ENCODE data around the gene MRPL36. TPM values are rescaled to one million over a fixed set of nuclear protein-coding genes. Genes with fewer than 3 reads are reported as not detected.

The MRPL36 gene
- total RNA-seq, 1 experiment from 2014 or later, result 82.5 TPM

DNA sequence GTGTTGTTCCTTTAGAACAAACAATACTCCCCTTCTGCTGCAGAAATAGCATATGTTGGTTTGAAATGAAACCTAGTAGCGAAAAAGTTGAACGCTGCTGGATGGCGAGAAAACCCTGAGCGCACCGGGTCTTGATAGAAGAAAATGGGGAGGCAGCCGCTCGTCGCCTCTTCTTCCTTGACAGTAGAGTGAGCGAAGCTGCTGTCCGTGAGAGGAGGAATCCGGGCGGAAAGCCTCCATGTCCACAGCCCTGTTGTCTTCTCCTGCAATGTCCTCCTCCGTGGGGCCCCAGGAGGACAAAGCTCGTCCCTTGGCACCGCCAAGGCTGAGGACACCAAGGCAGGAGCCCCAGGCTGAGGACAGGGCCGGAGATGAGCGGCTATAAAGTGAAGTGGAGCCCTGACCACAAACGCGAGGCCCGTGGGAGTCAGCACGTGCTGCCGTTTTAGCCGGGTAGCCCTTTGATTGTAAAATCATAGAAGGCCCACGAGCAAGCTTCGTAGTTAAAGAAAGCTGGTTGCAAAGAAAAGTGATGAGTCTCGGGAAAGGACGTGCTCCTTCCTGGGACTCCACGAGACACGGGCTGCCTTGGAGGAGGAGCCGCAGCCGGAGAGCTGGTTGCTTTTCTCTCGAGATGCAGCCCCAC lies 35.6 kb downstream of the MRPL36 start:
- in situ Hi-C loops (cut with HindIII; ENCODE audit: low pct_unique_long_range_greater_than_20kb, low sequenced_read_pairs), result no loop called here
- DNase-seq (ENCODE audit: low read depth, low spot score), result no peak

DNA sequence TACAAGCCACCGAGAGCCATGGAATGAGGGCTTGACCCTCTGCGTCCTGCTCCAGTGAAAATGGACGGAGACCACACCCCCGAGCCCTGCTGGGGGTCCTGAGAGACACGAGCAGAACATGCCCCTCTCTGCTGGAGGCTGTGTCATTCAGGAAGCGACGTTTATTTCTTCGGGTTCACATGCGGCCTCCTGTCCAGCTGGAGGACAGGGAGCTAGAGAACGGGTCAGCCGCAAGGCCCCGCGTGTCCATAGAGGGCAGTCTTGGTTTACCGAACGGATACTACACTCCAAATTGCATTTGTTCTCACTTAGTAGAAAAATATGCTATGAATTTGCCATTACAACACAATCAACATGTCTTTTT lies 36.1 kb downstream of the MRPL36 start:
- DNase-seq (ENCODE audit: low read depth, low spot score), result peak; percentile 73
- in situ Hi-C loops (cut with HindIII; ENCODE audit: low pct_unique_long_range_greater_than_20kb, low sequenced_read_pairs), result no loop called here

DNA sequence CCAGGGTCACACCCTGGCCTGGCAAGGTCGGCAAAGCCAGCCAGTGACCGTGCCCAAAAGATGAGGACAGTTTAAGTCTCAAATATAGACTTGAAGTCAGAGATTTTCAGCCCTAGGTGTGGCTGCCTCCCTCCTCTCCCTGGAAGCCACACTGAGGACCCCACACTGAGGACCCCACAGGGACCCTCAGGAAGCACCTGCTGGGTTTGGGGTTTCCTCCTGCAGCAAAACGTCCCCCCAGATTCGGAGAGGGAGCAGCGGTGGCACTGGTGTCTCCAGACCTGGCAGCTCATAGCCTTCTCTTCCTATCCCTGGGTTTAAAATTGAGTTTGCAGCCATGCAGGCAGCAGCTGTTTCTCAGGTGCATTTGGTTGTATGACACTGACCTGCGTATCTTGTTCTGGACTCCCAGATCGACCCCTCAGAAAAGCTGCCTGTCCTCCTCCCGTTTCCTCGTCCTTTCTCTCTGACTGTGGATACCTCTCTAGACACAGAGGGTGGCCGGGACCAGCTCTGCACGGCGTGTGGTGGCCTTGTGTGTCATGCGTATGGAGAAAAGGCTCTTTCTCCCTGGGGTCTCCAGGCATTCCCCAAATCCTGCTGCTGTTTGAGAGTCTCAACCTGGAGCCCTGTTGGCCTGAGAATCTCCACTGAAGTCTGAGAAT lies 36.6 kb downstream of the MRPL36 start:
- DNase-seq (ENCODE audit: low read depth, low spot score), result no peak
- in situ Hi-C loops (cut with HindIII; ENCODE audit: low pct_unique_long_range_greater_than_20kb, low sequenced_read_pairs), result no loop called here

DNA sequence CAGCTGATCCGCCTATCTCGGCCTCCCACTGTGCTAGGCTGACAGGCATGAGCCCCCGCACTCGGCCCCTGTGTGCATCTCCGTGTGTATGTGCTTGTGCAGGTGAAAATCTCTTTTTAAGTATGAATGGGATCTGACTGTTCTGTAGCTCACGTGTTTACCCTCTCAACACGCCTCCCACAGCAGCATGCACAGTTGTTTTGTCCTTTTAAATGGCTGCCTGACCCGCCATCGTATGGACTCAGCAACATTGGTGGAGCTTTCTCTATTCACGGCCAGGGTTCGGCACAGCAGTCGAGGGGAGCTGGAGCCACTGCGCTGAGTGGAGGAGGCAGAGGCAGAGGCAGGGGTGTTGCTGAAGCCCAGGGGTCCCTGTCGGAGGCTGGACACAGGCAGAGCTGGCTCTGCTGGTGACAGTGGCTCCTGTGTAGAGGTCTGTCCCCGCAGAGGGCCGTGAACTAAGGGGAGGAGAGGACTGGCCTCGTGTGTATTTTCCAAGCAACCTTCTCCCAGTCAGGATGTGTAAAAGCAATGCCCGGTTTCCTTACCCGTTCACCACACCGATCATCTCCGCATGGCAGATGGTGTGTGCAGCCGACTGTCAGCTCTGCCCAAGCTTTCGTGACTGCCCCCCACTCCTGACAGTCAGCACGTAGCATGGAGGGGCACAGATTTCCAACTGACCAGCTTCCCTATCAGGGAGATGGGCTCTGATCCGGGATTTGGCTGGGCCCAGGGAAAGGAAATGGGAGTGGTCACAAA lies 37.3 kb downstream of the MRPL36 start:
- in situ Hi-C loops (cut with HindIII; ENCODE audit: low pct_unique_long_range_greater_than_20kb, low sequenced_read_pairs), result no loop called here
- DNase-seq (ENCODE audit: low read depth, low spot score), result no peak

DNA sequence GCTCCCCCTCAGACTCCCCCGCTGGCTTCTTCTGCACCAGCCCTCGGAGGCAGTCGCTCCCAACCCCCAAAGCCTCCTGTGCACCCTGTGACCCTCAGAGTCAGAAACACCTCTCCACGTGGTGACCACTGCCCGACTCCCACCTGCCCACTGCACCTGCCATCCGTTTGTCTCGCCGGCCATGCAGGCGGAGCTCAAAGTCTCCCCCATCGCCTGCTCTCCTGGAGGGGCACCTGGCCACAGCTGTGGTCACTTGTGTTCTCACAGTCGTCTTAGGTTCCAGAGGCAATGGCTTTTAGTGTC lies 38.2 kb downstream of the MRPL36 start:
- in situ Hi-C loops (cut with HindIII; ENCODE audit: low pct_unique_long_range_greater_than_20kb, low sequenced_read_pairs), result no loop called here
- no peak for DNase-seq (ENCODE audit: low read depth, low spot score)

DNA sequence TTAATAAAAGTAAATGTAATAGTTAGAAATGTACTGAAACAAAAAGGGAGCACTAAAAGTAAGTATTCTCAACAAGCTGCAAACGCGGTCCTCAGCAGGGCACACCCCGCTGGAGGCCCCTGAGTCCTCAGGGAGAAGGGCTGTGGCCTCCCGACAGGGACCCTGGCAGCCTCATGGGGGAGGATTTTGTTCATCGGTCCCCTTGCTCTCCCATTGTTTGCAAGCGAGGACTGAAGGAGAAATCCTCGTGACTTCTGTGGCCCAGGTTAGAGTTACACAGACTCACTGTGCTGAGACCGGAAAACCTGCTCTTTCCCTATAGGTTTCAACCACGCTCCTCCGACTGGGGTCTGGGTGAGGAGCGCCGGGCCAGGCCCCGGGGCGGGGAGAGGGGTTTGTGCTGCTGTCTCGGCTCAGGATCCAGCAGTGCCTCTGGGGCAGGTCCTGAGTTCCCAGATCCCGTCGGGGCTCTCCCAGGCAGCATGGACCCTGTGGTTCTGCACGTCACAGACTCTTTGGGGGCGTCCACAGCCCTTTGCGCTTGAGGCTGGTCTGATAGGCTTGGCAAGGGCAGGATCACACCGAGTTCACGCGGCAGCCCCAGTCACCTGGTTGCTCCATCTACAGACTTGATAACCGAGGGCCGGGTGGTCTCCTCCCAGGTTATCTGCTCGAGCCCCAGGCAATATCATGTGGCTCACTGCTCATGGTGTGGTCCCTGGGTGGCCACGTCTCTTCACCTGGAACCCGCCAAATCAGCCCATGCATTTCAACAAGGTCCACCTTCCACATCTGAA lies 38.8 kb downstream of the MRPL36 start:
- DNase-seq (ENCODE audit: low read depth, low spot score), result no peak
- in situ Hi-C loops (cut with HindIII; ENCODE audit: low pct_unique_long_range_greater_than_20kb, low sequenced_read_pairs), result no loop called here

DNA sequence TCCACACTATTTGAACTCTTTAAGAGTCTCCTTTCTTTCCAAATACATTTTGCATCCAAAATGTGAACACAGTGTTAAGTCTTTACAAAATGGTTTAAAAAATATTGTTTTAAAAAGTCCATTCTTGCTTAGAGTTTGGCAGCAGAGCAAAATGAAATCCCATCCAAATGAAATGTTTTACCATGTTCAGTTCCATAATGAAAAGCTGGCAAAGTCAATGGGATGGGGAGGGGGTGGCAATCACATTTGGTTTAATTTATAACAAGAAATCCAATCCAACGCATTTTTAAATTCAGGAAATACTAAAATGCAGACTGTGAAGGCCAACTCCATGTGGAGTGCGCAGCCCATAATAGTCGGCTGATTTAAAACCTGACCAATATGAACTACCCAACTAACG lies 39.4 kb downstream of the MRPL36 start:
- DNase-seq (ENCODE audit: low read depth, low spot score), result no peak
- in situ Hi-C loops (cut with HindIII; ENCODE audit: low pct_unique_long_range_greater_than_20kb, low sequenced_read_pairs), result no loop called here

DNA sequence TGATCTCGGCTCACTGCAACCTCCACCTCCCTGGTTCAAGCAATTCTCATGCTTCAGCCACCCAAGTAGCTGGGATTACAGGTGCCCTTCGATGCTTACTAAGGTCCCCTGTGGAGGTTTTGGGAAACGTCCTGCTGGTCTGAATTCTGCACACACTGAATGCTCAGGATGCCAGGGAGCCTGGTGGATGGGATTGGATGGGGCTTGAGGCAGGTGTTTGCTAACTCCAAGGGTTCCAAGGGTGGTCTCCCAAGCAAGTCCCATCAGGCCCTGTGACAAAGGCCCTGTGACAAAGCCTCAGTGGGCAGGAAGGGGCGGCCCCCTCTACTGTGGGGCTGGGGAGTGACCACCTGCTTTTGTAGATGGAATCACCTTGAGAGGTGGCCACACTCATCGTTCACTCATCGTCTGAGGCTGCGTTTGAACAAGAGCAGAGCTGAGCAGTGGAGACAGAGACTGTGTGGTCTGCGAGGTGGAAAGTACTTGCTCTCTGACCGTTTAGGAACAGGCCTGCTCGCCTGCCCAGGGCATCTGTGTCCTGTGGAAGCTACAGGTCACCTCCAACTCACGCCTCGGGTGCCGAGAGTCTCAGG lies 40.2 kb downstream of the MRPL36 start:
- in situ Hi-C loops (cut with HindIII; ENCODE audit: low pct_unique_long_range_greater_than_20kb, low sequenced_read_pairs), result no loop called here
- DNase-seq (ENCODE audit: low read depth, low spot score), result no peak

DNA sequence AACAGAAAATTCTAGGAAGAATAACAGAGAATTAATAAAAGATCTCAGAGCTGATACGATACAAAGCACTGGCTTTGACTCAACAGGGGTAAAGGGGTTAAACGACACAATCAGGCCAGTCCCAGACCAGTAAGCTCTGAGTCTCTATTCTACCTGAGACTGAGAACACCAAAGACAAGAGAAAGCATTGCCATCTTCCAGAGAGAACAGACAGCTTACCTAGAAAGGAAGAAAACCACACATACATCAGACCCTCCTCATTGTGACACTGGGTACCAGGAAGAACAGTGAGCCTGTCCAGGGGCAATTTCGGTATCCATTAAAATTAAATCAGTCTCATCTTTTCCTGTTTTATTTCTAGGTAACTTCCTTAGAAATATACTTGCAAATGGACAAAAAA lies 41.1 kb downstream of the MRPL36 start:
- in situ Hi-C loops (cut with HindIII; ENCODE audit: low pct_unique_long_range_greater_than_20kb, low sequenced_read_pairs), result no loop called here
- DNase-seq (ENCODE audit: low read depth, low spot score), result no peak

DNA sequence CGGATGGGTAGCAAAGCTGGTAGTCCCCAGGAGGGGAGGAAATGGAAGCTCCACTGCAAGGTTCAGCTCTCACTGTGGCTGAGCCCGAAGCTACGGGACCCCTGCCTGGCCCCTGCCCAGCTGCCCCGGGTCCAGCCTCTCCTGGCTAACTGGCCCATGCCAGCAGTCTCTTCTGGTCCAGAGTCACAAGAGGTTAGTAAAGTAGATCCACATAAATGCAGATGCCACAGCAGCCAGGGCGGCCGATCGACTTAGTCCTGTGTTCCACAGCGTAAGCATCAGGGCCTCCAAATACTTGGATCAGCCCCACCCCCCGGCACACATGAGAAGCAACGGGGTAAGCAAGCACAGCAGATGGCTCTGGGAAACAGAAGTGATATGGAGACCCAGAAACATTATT lies 42.1 kb downstream of the MRPL36 start:
- in situ Hi-C loops (cut with HindIII; ENCODE audit: low pct_unique_long_range_greater_than_20kb, low sequenced_read_pairs), result no loop called here
- DNase-seq (ENCODE audit: low read depth, low spot score), result no peak

DNA sequence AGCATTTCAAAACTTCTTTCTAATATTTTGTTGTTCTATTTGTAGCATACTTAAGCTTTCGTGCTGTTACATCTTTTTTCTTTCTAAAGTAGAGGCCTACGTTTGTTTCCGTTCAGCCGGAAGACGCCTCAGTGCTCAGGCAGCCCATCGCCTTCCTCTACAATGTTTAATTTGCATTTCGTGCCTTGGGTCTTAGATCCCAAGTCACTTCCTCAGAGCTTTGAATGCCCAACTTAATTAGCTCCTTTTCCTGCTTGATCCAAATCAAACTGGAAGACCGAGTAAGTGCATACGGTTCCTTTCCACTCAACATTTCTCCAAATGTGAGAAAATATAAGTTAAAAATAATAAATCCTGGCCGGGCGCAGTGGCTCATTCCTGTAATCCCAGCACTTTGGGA lies 43.2 kb downstream of the MRPL36 start:
- no peak for DNase-seq (ENCODE audit: low read depth, low spot score)
- in situ Hi-C loops (cut with HindIII; ENCODE audit: low pct_unique_long_range_greater_than_20kb, low sequenced_read_pairs), result no loop called here

DNA sequence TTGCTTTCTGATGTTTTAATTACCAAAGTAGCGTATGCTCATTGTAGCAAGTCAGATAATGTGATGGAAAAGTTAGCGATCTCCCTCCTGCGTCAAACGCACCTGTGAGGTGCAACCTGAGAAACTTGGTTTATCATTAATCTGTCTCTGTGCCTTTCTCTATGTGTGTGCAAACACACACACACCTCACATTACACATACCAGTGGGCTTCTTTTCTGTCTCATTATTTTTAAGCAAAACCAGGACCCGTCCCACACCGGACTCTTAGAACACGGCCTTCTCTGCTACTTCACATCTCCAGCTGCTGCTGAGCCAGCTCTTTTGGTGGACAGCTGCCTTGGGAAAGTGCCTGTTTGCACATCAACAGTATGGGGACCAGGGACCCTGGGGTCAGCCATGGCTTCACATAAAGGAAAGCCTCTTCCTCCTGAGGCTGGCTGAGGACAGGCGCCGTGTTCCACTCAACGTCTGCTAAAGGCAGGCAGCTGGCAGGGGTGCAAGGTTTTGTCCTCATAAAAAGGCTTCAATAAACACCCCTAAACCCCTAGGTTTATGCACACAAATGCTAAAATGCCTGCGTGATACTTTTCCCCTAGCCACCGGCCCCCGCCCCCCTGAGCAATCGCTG lies 44.2 kb downstream of the MRPL36 start:
- DNase-seq (ENCODE audit: low read depth, low spot score), result no peak
- in situ Hi-C loops (cut with HindIII; ENCODE audit: low pct_unique_long_range_greater_than_20kb, low sequenced_read_pairs), result no loop called here

DNA sequence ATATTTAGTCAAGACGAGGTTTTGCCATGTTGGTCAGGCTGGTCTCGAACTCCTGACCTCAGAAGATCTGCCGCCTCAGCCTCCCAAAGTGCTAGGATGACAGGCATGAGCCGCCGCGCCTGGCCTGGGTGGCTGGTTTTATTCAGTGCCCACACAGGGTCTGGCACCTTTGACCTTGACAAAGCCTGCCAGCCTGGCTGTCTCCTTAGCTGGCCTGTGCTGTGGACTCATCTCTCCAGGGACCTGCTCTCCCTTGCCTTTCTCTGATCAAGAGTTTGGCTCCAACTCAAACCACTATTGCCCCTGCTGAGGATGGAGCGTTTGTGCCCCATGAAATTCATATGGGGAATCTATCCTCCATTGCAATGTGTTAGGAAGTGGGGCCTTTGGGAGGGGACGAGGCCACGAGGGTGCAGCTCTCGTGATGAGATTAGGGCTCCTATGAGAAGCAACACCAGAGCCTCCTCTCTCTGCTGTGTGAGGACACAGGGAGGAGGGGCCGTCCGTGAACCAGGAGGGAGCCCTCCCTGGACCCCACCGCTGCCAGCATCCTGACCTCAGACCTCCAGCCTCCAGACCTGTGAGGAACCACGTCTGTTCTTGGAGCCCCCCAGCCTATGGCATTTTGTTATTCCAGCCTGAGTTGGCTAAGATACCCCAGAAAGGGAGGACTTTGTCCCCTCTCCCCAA lies 45.0 kb downstream of the MRPL36 start:
- DNase-seq (ENCODE audit: low read depth, low spot score), result no peak
- in situ Hi-C loops (cut with HindIII; ENCODE audit: low pct_unique_long_range_greater_than_20kb, low sequenced_read_pairs), result no loop called here

DNA sequence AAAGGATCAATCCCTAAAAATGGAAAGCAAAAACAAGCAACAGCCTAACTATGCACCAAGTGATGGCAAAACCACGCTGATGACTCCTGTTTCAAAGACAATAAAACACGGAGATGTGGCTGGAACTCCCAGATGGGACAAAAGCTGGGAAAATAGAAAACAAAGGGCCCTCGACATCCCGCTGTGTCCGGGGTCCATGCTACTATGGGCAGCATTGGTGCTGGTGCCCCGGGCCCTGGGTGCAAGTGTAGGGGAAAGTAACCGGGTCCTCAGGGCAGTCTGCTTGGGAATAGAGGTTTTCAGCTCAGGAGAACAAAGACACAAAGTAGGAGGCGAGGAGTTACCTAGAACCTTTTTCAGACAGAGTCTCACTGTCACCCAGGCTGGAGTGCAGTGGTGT lies 46.1 kb downstream of the MRPL36 start:
- DNase-seq (ENCODE audit: low read depth, low spot score), result no peak
- in situ Hi-C loops (cut with HindIII; ENCODE audit: low pct_unique_long_range_greater_than_20kb, low sequenced_read_pairs), result no loop called here

DNA sequence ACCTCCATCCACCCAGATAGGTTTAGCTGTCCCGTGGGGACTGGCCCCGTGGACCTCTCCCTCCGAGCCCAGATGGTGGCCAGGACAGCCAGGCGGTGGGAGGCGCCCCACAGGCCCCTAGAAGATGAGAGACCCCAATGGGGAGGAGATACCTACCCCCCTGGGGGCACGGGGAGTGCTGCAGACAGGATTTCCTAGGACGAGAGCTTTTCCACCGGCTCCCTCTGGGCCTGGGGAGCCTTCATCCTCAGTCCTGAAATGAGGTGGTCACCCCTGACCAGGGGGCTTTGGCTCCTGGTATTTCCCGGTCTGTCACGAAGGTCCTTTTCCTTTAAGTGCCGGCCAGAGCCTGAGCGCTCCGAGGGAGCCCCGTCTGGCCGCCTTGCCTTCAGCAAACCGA lies 46.8 kb downstream of the MRPL36 start:
- DNase-seq (ENCODE audit: low read depth, low spot score), result no peak
- in situ Hi-C loops (cut with HindIII; ENCODE audit: low pct_unique_long_range_greater_than_20kb, low sequenced_read_pairs), result no loop called here

DNA sequence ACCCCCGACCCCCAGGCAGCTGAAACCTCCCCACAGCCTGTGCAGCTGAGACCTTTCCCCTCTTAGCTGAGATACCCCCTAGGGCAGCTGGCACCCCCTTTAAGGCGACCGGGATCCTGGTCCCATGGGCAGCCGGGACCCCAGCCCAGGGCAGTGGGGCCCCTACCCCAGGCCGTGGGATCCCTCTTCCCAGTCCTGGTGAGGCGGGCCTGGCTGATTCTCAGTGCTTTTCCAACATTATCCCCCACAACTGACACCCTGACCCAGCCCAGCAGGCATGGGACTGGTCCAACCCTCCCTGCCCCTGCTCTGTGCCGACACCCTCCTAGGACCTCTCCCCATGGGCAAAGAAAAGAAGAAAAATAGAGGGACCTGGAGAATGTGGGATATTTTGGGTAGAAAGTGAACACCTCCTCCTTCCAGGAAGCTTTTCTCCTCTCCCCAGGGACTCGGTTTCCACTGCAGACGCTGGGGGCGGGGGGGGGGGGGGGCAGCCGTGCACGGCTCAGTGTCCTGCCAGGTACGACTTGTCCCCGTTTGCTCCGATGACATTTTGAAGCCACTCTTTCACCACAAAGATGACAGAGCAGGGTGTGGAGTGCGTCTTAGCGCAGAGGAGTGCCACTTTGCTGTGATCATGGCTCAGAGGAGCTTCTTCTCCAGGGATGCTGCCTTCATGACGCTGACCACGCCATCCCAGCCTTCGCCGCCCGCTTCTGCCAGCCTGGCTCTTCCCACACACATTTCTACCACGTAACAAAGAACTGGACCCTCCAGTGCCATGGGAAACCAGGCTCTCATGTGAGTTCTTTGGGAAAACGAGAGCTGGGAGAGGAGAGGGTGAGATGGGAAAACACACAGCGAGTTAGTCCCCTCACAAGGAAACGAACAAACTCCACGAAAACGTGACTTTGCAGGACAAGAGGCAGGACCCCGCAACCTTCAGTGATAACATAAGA lies 47.5 kb downstream of the MRPL36 start:
- DNase-seq (ENCODE audit: low read depth, low spot score), result no peak
- in situ Hi-C loops (cut with HindIII; ENCODE audit: low pct_unique_long_range_greater_than_20kb, low sequenced_read_pairs), result no loop called here
